ENCODE data around the gene BLCAP.

- no peak for TF ChIP-seq CTCF (IDR thresholded peaks at IDR 0.05)
- TF ChIP-seq POLR2A (IDR thresholded peaks at IDR 0.05): no peak
Observed at GRCh38 chr20:37565134-37565811, 37.6 kb upstream of the BLCAP start.
